ENCODE results near the gene CPVL.

CPVL gene

DNA sequence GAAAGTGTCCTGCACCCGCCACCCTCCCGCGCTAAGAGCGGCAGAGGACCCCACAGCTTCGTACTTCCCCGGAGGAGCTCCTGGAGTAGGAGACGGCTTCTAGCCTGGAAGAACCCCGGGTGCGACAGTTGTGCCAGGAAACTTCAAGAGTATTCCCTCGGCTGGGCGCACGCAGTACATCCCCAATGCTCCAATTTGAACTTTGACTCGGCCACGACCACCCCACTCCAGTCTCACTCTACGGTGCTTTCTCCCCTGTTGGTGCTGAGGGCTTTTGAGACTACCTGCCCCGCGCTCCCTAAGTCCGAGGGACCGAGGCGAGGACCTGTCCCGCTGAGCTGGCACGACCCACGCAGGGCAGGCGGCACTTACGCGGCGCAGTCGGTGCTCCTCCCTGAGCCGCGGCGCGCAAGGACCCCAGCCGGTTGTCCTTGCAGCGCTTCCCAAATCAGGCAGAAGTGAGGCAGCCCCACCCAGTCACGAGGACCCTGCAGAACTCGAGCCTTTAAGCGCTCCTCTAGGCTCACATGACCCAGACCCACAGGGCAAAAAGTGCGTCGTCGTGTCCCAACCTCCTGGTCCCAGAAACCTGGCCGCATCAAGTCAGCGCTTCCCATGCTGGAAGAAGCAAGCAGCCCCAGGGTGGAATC lies at the start of gene CPVL:
CPVL (minus strand) TSS at position 481 of the 650 bp plus-strand sequence. CDS start 25,476 bp downstream, outside the sequence.
- H3K9ac ChIP-seq (ENCODE audit: low read depth in 1 of 2, low read length in 2 of 2) = peak within 1 kb of the TSS; percentile 13 to 41
- H3K27ac ChIP-seq (ENCODE audit: low read depth in 2 of 2, low read length in 2 of 2) = peak within 1 kb of the TSS in 1 of 2 donors; percentile 23

DNA sequence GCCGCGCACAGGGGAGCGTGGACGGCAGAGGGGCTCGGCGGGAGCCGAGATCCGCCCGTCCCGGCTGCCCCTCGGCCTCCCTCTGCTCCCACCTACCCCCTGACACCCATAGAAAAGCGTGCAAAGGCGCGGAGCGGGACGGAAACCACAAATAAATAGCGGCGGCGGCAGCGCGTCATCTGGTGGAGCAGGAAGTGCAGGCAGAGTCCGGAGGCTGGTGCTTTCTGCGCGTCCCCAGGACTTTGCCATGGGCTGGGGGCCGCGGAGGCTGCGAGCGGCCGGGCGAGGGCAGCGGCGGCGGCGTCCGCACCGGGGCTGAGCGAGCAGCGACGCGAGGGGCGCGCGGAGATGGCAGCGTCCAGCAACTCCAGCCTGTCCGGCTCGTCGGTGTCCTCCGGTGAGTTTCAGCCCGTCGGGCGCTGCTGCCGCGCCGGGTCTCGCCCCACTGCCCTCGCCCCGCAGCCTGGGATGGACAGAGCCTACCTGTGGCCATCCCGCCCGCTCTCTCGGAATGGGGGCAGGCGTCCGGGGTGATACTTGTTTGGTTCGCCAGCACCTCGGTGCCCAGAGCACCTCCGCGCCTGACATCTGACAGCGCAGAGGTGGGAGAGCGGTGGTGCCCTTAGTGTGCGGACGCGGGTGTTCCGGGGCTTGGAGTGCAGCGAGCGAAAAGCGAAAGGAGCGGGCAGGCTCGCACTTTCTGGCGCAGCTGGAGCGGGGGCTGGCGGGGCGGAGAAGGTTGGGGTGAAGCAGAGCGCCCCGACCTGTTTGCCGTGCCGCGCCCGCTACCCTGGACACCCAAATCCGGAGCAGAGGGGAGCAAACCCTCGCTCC lies 48.5 kb upstream of the CPVL start, which contains the start of gene CHN2:
CHN2 (plus strand) TSS at position 182 of the 834 bp plus-strand sequence.
- peak within 1 kb of the TSS; percentile 52 to 92 for H3K9ac ChIP-seq (ENCODE audit: low read depth in 1 of 2, low read length in 2 of 2)
- no peaks in the 10 kb centered on the region for H3K9me3 ChIP-seq (ENCODE audit: control insufficient read depth in 2 of 2, low read length in 2 of 2)
- H3K4me1 ChIP-seq (ENCODE audit: control insufficient read depth in 2 of 2, insufficient read depth in 2 of 2, low read length in 2 of 2) = peaks cover 8 to 20% of the 10 kb centered on the region in 2 donors
- peak within 1 kb of the TSS; percentile 66 to 67 for H3K27ac ChIP-seq (ENCODE audit: low read depth in 2 of 2, low read length in 2 of 2)
- H3K36me3 ChIP-seq (ENCODE audit: control insufficient read depth in 2 of 2, insufficient read depth in 2 of 2, low read length in 2 of 2) = no peaks in the 10 kb centered on the region
- H3K27me3 ChIP-seq (ENCODE audit: control insufficient read depth in 2 of 2, insufficient read depth in 2 of 2, low read length in 2 of 2) = no peaks in the 10 kb centered on the region
- H3K4me3 ChIP-seq (ENCODE audit: low read length in 2 of 2) = peak within 1 kb of the TSS; percentile 70 to 72

More for the DNA sequence above, at the start of gene CPVL:
- Histone ChIP-seq H3K9me3 (ENCODE audit: control insufficient read depth in 2 of 2, low read length in 2 of 2) (no peaks in the 10 kb centered on the region), H3K27me3 (ENCODE audit: control insufficient read depth in 2 of 2, insufficient read depth in 2 of 2, low read length in 2 of 2) (peaks cover 7 to 17% of the 10 kb centered on the region in 2 donors), H3K4me1 (ENCODE audit: control insufficient read depth in 2 of 2, insufficient read depth in 2 of 2, low read length in 2 of 2) (peaks cover 17% of the 10 kb centered on the region in 2 donors), H3K36me3 (ENCODE audit: control insufficient read depth in 2 of 2, insufficient read depth in 2 of 2, low read length in 2 of 2) (no peaks in the 10 kb centered on the region), H3K4me3 (ENCODE audit: low read length in 2 of 2) (peak within 1 kb of the TSS; percentile 58 to 59)

DNA sequence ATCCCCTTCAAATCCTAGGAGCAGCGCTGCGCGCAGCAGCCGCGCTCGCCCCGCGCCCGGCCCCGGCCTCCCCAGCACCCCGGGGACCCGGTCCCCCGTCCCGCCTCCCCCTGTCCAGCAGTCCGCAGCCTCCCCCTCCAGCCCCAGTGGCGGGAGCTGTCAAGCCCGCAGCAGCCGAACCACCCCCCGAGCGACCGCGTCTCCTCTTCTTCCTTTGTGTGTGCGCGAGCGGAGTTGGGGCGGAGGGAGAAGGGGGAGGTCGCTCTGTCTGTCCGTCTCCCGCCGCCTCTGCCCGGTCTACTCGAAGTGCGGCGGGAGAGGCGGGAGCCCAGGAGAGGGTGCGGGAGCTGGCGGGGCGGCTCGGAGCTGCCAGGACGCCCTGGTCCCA lies 47.9 kb upstream of the CPVL start:
- H3K9ac ChIP-seq (ENCODE audit: low read depth in 1 of 2, low read length in 2 of 2) = peak overlapping the region in 1 of 2 donors; percentile 92
- H3K27ac ChIP-seq (ENCODE audit: low read depth in 2 of 2, low read length in 2 of 2) = peak overlapping the region; percentile 66 to 67
- H3K4me3 ChIP-seq (ENCODE audit: low read length in 2 of 2) = peak overlapping the region; percentile 70 to 72
- peaks cover 9 to 23% of the 10 kb centered on the region in 2 donors for H3K4me1 ChIP-seq (ENCODE audit: control insufficient read depth in 2 of 2, insufficient read depth in 2 of 2, low read length in 2 of 2)
- no peaks in the 10 kb centered on the region for H3K36me3 ChIP-seq (ENCODE audit: control insufficient read depth in 2 of 2, insufficient read depth in 2 of 2, low read length in 2 of 2)
- no peaks in the 10 kb centered on the region for H3K9me3 ChIP-seq (ENCODE audit: control insufficient read depth in 2 of 2, low read length in 2 of 2)
- no peaks in the 10 kb centered on the region for H3K27me3 ChIP-seq (ENCODE audit: control insufficient read depth in 2 of 2, insufficient read depth in 2 of 2, low read length in 2 of 2)

DNA sequence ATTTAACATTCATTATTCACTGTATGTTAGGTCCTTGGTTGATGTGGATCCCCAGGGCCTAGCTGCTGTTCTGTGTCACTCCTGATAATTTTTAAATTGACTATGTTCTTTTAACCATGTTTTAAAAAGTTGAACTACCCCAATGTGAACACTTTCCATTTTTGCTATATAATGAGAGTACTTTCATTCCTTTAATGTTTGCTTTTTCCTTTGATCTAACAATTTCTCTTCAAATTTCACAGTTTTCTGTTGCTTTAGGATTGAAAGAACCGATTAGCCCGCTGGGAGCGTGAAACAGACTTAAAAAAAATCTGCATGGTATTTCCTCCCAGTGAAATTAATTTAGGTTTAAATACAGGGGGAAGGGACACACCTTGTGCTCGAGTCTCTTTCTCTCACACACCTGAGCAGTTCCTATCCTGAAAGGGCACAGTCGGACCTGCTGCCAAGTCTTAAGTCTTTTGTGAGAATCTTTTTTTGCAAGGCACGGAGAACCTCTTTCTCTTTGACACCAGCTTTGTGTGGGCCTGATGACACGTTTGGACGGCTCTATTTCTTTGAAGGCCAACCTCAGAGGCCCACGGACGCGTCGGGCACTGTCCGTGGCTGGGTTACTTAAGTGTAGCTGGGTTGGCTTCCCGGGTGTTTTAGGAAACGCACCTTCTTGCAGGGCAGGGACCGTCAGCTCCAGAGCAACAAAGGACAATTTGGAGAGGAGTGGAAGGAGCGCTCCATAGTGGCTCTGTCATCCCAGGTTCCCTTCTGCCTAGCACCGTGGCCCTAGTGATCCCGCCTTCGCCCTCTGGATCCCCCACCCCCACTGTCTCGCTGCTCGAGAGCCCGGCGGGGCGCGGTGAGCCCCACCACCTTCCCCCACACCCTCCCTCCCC lies 47.2 kb upstream of the CPVL start:
- H3K9ac ChIP-seq (ENCODE audit: low read depth in 1 of 2, low read length in 2 of 2) = peak overlapping the region in 1 of 2 donors; percentile 47
- H3K9me3 ChIP-seq (ENCODE audit: control insufficient read depth in 2 of 2, low read length in 2 of 2) = no peaks in the 10 kb centered on the region
- H3K4me1 ChIP-seq (ENCODE audit: control insufficient read depth in 2 of 2, insufficient read depth in 2 of 2, low read length in 2 of 2) = peaks cover 9 to 23% of the 10 kb centered on the region in 2 donors
- peak overlapping the region; percentile 34 to 70 for H3K4me3 ChIP-seq (ENCODE audit: low read length in 2 of 2)
- H3K27ac ChIP-seq (ENCODE audit: low read depth in 2 of 2, low read length in 2 of 2) = no peak overlapping the region
- no peaks in the 10 kb centered on the region for H3K36me3 ChIP-seq (ENCODE audit: control insufficient read depth in 2 of 2, insufficient read depth in 2 of 2, low read length in 2 of 2)
- no peaks in the 10 kb centered on the region for H3K27me3 ChIP-seq (ENCODE audit: control insufficient read depth in 2 of 2, insufficient read depth in 2 of 2, low read length in 2 of 2)

DNA sequence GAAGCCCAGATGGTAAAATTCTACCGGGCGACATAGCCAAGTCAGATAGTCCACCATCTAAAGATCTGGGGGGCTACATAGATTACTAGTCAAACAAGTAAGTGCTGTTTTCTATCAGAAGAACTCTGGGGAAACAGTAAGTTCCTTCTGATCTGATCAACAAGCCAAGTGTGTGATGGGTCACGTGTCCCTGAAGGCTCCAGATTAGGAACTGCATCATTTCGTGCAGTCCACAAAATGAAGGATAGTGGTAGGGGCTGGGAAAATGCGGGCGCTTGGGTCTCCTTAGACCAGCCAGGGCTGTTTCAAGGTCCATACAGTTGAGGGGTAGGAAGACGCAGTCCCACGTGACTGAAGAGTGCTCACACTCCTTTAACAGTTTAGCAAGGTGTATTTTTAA lies 46.5 kb upstream of the CPVL start:
- H3K36me3 ChIP-seq (ENCODE audit: control insufficient read depth in 2 of 2, insufficient read depth in 2 of 2, low read length in 2 of 2) = no peaks in the 10 kb centered on the region
- H3K4me1 ChIP-seq (ENCODE audit: control insufficient read depth in 2 of 2, insufficient read depth in 2 of 2, low read length in 2 of 2) = peaks cover 9 to 23% of the 10 kb centered on the region in 2 donors
- no peaks in the 10 kb centered on the region for H3K9me3 ChIP-seq (ENCODE audit: control insufficient read depth in 2 of 2, low read length in 2 of 2)
- H3K9ac ChIP-seq (ENCODE audit: low read depth in 1 of 2, low read length in 2 of 2) = no peak overlapping the region
- H3K4me3 ChIP-seq (ENCODE audit: low read length in 2 of 2) = no peak overlapping the region
- H3K27ac ChIP-seq (ENCODE audit: low read depth in 2 of 2, low read length in 2 of 2) = no peak overlapping the region
- no peaks in the 10 kb centered on the region for H3K27me3 ChIP-seq (ENCODE audit: control insufficient read depth in 2 of 2, insufficient read depth in 2 of 2, low read length in 2 of 2)

DNA sequence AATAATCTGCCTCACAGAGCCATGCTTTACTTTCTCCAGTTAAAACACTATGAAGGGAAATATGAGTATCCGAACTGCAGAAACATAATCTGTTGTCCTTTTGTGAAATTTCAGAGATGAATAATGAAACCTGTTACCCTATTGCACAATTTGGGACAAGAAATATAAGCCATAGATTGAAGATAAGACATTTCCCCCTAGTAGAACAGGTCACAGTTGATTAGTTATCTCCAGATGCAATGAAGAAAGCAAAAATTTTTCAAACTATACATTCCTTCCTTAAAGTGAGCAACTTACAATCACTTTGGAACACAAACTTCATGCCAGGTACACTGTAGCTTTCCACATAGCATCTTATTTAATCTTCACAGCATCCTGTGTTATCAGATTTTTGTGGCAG lies 46.0 kb upstream of the CPVL start:
- Histone ChIP-seq H3K4me1 (ENCODE audit: control insufficient read depth in 2 of 2, insufficient read depth in 2 of 2, low read length in 2 of 2) (peaks cover 9 to 23% of the 10 kb centered on the region in 2 donors), H3K27ac (ENCODE audit: low read depth in 2 of 2, low read length in 2 of 2) (no peak overlapping the region)

DNA sequence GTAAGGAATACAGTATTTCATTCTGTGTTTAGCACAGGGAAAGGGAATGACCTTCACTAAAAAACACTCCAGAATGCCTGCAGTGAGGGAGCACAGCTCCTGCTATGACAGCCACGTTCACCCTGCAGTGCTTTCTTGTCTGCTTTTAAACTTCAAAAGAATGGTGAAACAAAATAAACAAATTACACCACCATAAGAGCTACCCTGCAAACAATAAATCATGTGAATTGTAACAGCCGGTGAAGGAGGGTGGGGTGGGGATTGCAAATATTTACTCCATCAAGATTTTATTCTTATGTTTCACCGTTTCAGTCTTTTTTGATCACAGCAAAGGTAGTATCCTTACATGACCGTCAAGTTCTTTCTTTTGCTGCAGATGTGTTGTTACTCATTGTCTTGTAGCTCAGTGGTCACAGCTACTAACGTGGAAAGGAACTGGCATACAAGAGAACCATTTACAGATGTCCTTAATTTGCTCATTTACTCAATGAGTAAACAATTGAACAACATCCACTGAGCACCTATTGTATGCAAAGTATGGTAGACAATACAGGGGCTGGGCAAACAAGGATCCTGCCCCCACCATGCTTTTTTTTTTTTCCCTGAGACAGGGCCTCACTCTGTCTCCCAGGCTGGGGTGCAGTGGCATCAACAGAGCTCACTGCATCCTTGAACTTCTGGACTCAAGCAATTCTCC lies 44.2 kb upstream of the CPVL start:
- Histone ChIP-seq H3K4me1 (ENCODE audit: control insufficient read depth in 2 of 2, insufficient read depth in 2 of 2, low read length in 2 of 2) (peaks cover 7 to 10% of the 10 kb centered on the region in 2 donors), H3K27me3 (ENCODE audit: control insufficient read depth in 2 of 2, insufficient read depth in 2 of 2, low read length in 2 of 2) (no peaks in the 10 kb centered on the region), H3K9ac (ENCODE audit: low read depth in 1 of 2, low read length in 2 of 2) (peak overlapping the region in 1 of 2 donors; percentile 25), H3K4me3 (ENCODE audit: low read length in 2 of 2) (peak overlapping the region; percentile 1 to 53), H3K36me3 (ENCODE audit: control insufficient read depth in 2 of 2, insufficient read depth in 2 of 2, low read length in 2 of 2) (no peaks in the 10 kb centered on the region), H3K27ac (ENCODE audit: low read depth in 2 of 2, low read length in 2 of 2) (peak overlapping the region in 1 of 2 donors; percentile 46), H3K9me3 (ENCODE audit: control insufficient read depth in 2 of 2, low read length in 2 of 2) (no peaks in the 10 kb centered on the region)

More for the DNA sequence above, 46.0 kb upstream of the CPVL start:
- H3K36me3 ChIP-seq (ENCODE audit: control insufficient read depth in 2 of 2, insufficient read depth in 2 of 2, low read length in 2 of 2) = no peaks in the 10 kb centered on the region
- no peak overlapping the region for H3K4me3 ChIP-seq (ENCODE audit: low read length in 2 of 2)
- no peaks in the 10 kb centered on the region for H3K9me3 ChIP-seq (ENCODE audit: control insufficient read depth in 2 of 2, low read length in 2 of 2)
- H3K9ac ChIP-seq (ENCODE audit: low read depth in 1 of 2, low read length in 2 of 2) = no peak overlapping the region
- H3K27me3 ChIP-seq (ENCODE audit: control insufficient read depth in 2 of 2, insufficient read depth in 2 of 2, low read length in 2 of 2) = no peaks in the 10 kb centered on the region

DNA sequence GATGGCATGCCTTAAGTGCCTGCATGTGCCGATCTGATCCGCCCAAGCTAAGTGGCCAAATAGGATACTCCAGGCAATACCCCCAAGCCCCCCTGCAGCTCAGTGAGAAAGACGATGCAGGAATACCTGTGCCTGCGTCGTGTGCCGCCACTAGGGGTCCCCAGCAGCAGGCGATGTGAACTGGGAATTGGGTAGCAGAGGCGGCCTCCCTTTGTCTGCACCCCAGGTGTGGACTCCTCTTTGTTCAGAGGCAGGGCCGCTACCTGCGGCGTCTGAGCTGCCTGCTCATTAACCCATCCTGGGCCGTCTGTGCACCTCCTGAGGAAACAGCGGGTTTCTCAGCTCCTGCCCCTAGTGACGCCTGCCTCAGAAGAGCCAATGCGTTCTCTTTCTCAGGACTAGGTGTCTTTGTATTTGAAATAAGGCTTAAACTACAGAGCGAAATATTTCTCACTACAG lies 43.4 kb upstream of the CPVL start:
- Histone ChIP-seq H3K27ac (ENCODE audit: low read depth in 2 of 2, low read length in 2 of 2) (peak overlapping the region in 1 of 2 donors; percentile 46), H3K9me3 (ENCODE audit: control insufficient read depth in 2 of 2, low read length in 2 of 2) (no peaks in the 10 kb centered on the region), H3K9ac (ENCODE audit: low read depth in 1 of 2, low read length in 2 of 2) (peak overlapping the region in 1 of 2 donors; percentile 25), H3K4me1 (ENCODE audit: control insufficient read depth in 2 of 2, insufficient read depth in 2 of 2, low read length in 2 of 2) (peaks cover 6 to 10% of the 10 kb centered on the region in 2 donors), H3K36me3 (ENCODE audit: control insufficient read depth in 2 of 2, insufficient read depth in 2 of 2, low read length in 2 of 2) (no peaks in the 10 kb centered on the region), H3K4me3 (ENCODE audit: low read length in 2 of 2) (peak overlapping the region; percentile 1 to 53), H3K27me3 (ENCODE audit: control insufficient read depth in 2 of 2, insufficient read depth in 2 of 2, low read length in 2 of 2) (no peaks in the 10 kb centered on the region)

DNA sequence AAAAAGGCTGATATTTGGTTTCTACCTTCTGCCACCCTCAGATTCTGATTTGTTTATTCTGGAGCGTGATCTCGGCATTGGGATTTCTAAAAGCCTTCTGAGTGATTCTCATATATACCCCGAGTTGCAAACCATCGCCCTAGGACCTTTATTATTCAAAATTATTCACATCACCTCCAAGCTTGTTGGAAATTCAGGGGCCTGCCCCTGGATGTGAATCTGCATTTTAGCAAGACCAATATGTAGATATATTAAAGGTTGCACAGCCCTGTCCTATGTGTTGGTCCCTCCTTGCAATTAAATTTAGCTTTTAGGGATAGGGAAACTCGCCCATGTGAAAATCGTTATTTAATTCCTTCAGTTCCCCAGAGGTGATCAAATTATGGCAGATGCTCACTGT lies 39.3 kb upstream of the CPVL start:
- Histone ChIP-seq H3K9me3 (ENCODE audit: control insufficient read depth in 2 of 2, low read length in 2 of 2) (no peaks in the 10 kb centered on the region), H3K27me3 (ENCODE audit: control insufficient read depth in 2 of 2, insufficient read depth in 2 of 2, low read length in 2 of 2) (no peaks in the 10 kb centered on the region), H3K36me3 (ENCODE audit: control insufficient read depth in 2 of 2, insufficient read depth in 2 of 2, low read length in 2 of 2) (no peaks in the 10 kb centered on the region), H3K4me3 (ENCODE audit: low read length in 2 of 2) (no peak overlapping the region), H3K27ac (ENCODE audit: low read depth in 2 of 2, low read length in 2 of 2) (no peak overlapping the region), H3K4me1 (ENCODE audit: control insufficient read depth in 2 of 2, insufficient read depth in 2 of 2, low read length in 2 of 2) (peaks cover 6 to 8% of the 10 kb centered on the region in 2 donors), H3K9ac (ENCODE audit: low read depth in 1 of 2, low read length in 2 of 2) (no peak overlapping the region)
